SK-N-SH treated with all-trans-retinoic acid at 6 μM for 48 hours (cell line): ENCODE results near the gene SH3D21.
A peak's percentile ranks its signal among the peaks of the same experiment; 100 is the strongest.

ENCODE experiments used
- ATAC-seq: fragments of 200-7000 bp; cut with Tn5 transposase; 3 replicates; pipeline ENCODE4 v1.9.1; 2020; ENCODE audit warnings: mild to moderate bottlenecking, moderate library complexity
- ARNTL ChIP-seq: fragments of 450-650 bp; formaldehyde crosslinking; IDR thresholded peaks from 2 replicates; pipeline ENCODE4 v1.5.0; 2020; ENCODE audit warnings: low read depth, mild to moderate bottlenecking, moderate library complexity, borderline replicate concordance
- BACH2 ChIP-seq: fragments of 250-450 bp; sonication (Bioruptor Pico); IDR thresholded peaks from 2 replicates; pipeline ENCODE4 v1.9.0; 2021; ENCODE audit warnings: mild to moderate bottlenecking, borderline replicate concordance
- CREB5 ChIP-seq: fragments of 250-450 bp; sonication (Bioruptor Pico); IDR thresholded peaks from 2 replicates; pipeline ENCODE4 v1.5.1; 2020; ENCODE audit warnings: low read depth, mild to moderate bottlenecking, moderate library complexity
- CSRNP3 ChIP-seq: fragments of 250-450 bp; sonication (Bioruptor Pico); IDR thresholded peaks from 2 replicates; pipeline ENCODE4 v1.5.1; 2021; ENCODE audit warnings: mild to moderate bottlenecking, moderate library complexity
- ESRRG ChIP-seq: fragments of 250-450 bp; sonication (Bioruptor Pico); IDR thresholded peaks from 2 replicates; pipeline ENCODE4 v1.6.1; 2021; ENCODE audit warnings: mild to moderate bottlenecking
- GLIS3 ChIP-seq: fragments of 250-450 bp; sonication (Bioruptor Pico); IDR thresholded peaks from 2 replicates; pipeline ENCODE4 v1.5.0; 2020; ENCODE audit warnings: mild to moderate bottlenecking, moderate library complexity
- ISL1 ChIP-seq: fragments of 250-450 bp; sonication (Bioruptor Pico); IDR thresholded peaks from 2 replicates; pipeline ENCODE4 v2.1.2; 2022; ENCODE audit warnings: mild to moderate bottlenecking, moderate library complexity
- OSR1 ChIP-seq: fragments of 250-450 bp; sonication (Bioruptor Pico); IDR thresholded peaks from 2 replicates; pipeline ENCODE4 v1.8.0; 2022; ENCODE audit warnings: moderate library complexity, mild to moderate bottlenecking, inconsistent platforms
- POU6F1 ChIP-seq: fragments of 250-450 bp; sonication (Bioruptor Pico); IDR thresholded peaks from 2 replicates; pipeline ENCODE4 v1.8.0; 2021; ENCODE audit warnings: low read depth, mild to moderate bottlenecking, moderate library complexity, borderline replicate concordance
- PPARA ChIP-seq: fragments of 250-450 bp; sonication (Bioruptor Pico); IDR thresholded peaks from 2 replicates; pipeline ENCODE4 v1.5.0; 2020; ENCODE audit warnings: mild to moderate bottlenecking, borderline replicate concordance
- RARB ChIP-seq: fragments of 250-450 bp; sonication (Bioruptor Pico); IDR thresholded peaks from 2 replicates; pipeline ENCODE4 v1.8.0; 2021; ENCODE audit warnings: mild to moderate bottlenecking, moderate library complexity
- SNAI2 ChIP-seq: fragments of 250-450 bp; sonication (Bioruptor Pico); IDR thresholded peaks from 2 replicates; pipeline ENCODE4 v1.5.0; 2020; ENCODE audit warnings: mild to moderate bottlenecking, moderate library complexity
- TOX ChIP-seq: fragments of 250-450 bp; sonication (Bioruptor Pico); IDR thresholded peaks from 2 replicates; pipeline ENCODE4 v1.8.0; 2021; ENCODE audit warnings: mild to moderate bottlenecking, moderate library complexity, borderline replicate concordance
- TSHZ2 ChIP-seq: fragments of 250-450 bp; sonication (Bioruptor Pico); IDR thresholded peaks from 2 replicates; pipeline ENCODE4 v1.5.0; 2020; ENCODE audit warnings: mild to moderate bottlenecking, moderate library complexity
- ZC3H10 ChIP-seq: fragments of 250-450 bp; sonication (Bioruptor Pico); IDR thresholded peaks from 2 replicates; pipeline ENCODE4 v1.5.1; 2021; ENCODE audit warnings: mild to moderate bottlenecking, moderate library complexity
- ZFP3 ChIP-seq: fragments of 250-450 bp; sonication (Bioruptor Pico); IDR thresholded peaks from 2 replicates; pipeline ENCODE4 v1.5.0; 2020; ENCODE audit warnings: mild to moderate bottlenecking, moderate library complexity
- ZFP30 ChIP-seq: fragments of 450-650 bp; formaldehyde crosslinking; IDR thresholded peaks from 2 replicates; pipeline ENCODE4 v1.5.0; 2022; ENCODE audit warnings: mild to moderate bottlenecking, moderate library complexity
- ZNF565 ChIP-seq: fragments of 450-650 bp; formaldehyde crosslinking; conservative IDR thresholded peaks from 2 replicates; pipeline ENCODE4 v1.5.0; 2020; ENCODE audit warnings: low read depth, mild to moderate bottlenecking, moderate library complexity
- ZNF70 ChIP-seq: fragments of 450-650 bp; formaldehyde crosslinking; IDR thresholded peaks from 2 replicates; pipeline ENCODE4 v1.5.0; 2020; ENCODE audit warnings: mild to moderate bottlenecking, moderate library complexity
- ZNF8 ChIP-seq: fragments of 450-650 bp; formaldehyde crosslinking; IDR thresholded peaks from 2 replicates; pipeline ENCODE4 v1.5.0; 2020; ENCODE audit warnings: mild to moderate bottlenecking, moderate library complexity

The SH3D21 gene

GRCh38 chr1:36341626-36342320 lies 35.6 kb downstream of the SH3D21 start (continued):
- TF ChIP-seq CREB5 (CRISPR knock-in tag): no peak
- no peak for TF ChIP-seq ZNF8 (CRISPR knock-in tag)
- TF ChIP-seq PPARA (CRISPR knock-in tag): no peak
- no peak for TF ChIP-seq TOX (CRISPR knock-in tag)
- no peak for TF ChIP-seq ISL1 (CRISPR knock-in tag)

GRCh38 chr1:36342426-36343185 lies 36.4 kb downstream of the SH3D21 start:
- TF ChIP-seq TSHZ2 (no peak), OSR1 (CRISPR knock-in tag) (no peak), PPARA (CRISPR knock-in tag) (no peak)
- TF ChIP-seq, all 23 proteins: peak for 0
- ATAC-seq: peak; percentile 91

- TF ChIP-seq ZNF8 (CRISPR knock-in tag) (no peak), ZFP3 (no peak), SNAI2 (CRISPR knock-in tag) (no peak), RARB (CRISPR knock-in tag) (no peak), TSHZ2 (no peak), OSR1 (CRISPR knock-in tag) (no peak), ZC3H10 (CRISPR knock-in tag) (no peak), ZFP30 (CRISPR knock-in tag) (no peak), ZNF565 (CRISPR knock-in tag) (no peak), BACH2 (CRISPR knock-in tag) (no peak), ARNTL (CRISPR knock-in tag) (no peak), CSRNP3 (CRISPR knock-in tag) (no peak), ZNF70 (CRISPR knock-in tag) (no peak), GLIS3 (CRISPR knock-in tag) (no peak), ESRRG (no peak), PPARA (CRISPR knock-in tag) (no peak), ISL1 (CRISPR knock-in tag) (no peak), POU6F1 (no peak), CREB5 (CRISPR knock-in tag) (no peak)
Measured at GRCh38 chr1:36343651-36344394, 37.7 kb downstream of the SH3D21 start.

More at GRCh38 chr1:36343651-36344394, 37.7 kb downstream of the SH3D21 start:
- no peak; the same call in 1 of the 3 replicates for ATAC-seq
